ENCODE results near the gene SLC8A1. TPM values are rescaled to one million over a fixed set of nuclear protein-coding genes. Genes with fewer than 3 reads are reported as not detected.

The SLC8A1 gene
- total RNA-seq, 2 experiments from 2014 or later, result 0.47 to 0.59 TPM

DNA sequence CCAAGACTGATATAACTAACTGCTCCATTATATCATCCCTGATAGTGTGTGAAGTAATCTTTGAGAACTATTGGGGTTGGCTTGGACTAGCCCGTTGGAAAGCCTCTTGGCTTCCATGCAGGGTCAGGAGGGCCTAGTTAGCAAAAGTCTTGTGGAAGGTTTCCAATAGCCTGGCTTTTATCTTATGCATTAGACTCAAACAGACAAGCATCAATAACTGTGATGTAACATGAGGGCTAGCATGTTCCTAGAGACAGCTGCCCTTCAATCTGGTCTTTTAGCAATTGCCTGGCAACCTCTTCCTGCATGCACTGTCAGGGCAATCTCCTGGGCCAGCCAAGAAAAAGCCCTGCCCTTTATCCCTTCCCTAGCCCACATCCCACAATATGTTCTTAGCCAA, 18.2 kb downstream of the SLC8A1 start:
- Mint-ChIP-seq H3K9me3 (no peaks in the 10 kb centered on the region), H3K27me3 (no peaks in the 10 kb centered on the region), H3K36me3 (ENCODE audit: low read depth) (no peaks in the 10 kb centered on the region), H3K4me1 (ENCODE audit: low read depth) (no peaks in the 10 kb centered on the region), H3K27ac (no peak overlapping the region), H3K4me3 (no peak overlapping the region)
- TF ChIP-seq, protein P1, sequence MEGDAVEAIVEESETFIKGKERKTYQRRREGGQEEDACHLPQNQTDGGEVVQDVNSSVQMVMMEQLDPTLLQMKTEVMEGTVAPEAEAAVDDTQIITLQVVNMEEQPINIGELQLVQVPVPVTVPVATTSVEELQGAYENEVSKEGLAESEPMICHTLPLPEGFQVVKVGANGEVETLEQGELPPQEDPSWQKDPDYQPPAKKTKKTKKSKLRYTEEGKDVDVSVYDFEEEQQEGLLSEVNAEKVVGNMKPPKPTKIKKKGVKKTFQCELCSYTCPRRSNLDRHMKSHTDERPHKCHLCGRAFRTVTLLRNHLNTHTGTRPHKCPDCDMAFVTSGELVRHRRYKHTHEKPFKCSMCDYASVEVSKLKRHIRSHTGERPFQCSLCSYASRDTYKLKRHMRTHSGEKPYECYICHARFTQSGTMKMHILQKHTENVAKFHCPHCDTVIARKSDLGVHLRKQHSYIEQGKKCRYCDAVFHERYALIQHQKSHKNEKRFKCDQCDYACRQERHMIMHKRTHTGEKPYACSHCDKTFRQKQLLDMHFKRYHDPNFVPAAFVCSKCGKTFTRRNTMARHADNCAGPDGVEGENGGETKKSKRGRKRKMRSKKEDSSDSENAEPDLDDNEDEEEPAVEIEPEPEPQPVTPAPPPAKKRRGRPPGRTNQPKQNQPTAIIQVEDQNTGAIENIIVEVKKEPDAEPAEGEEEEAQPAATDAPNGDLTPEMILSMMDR (IDR thresholded peaks at IDR 0.05), result no peak
- ChIA-PET CTCF (no interaction called here), POLR2A (no interaction called here)
- no peaks in the 10 kb centered on the region for H3K4me1 ChIP-seq (ENCODE audit: insufficient read depth, low read length)
- ATAC-seq (ENCODE audit: poor library complexity), result no peak
- DNase-seq, result no peak
- H3K27ac ChIP-seq (ENCODE audit: low read depth in 1 of 2, low read length in 2 of 2), result no peak overlapping the region
- no peaks in the 10 kb centered on the region for H3K9me3 ChIP-seq (ENCODE audit: control insufficient read depth in 1 of 2, insufficient read depth in 1 of 2, low read length in 2 of 2)
- H3K27me3 ChIP-seq (ENCODE audit: control insufficient read depth in 1 of 2, insufficient read depth in 2 of 2, low read length in 2 of 2), result no peaks in the 10 kb centered on the region
- intact Hi-C loops (cut with DNase I, micrococcal nuclease), result no loop called here
- no peak overlapping the region for H3K4me3 ChIP-seq (ENCODE audit: low read length)
- no peaks in the 10 kb centered on the region for H3K36me3 ChIP-seq (ENCODE audit: insufficient read depth, low read length)

DNA sequence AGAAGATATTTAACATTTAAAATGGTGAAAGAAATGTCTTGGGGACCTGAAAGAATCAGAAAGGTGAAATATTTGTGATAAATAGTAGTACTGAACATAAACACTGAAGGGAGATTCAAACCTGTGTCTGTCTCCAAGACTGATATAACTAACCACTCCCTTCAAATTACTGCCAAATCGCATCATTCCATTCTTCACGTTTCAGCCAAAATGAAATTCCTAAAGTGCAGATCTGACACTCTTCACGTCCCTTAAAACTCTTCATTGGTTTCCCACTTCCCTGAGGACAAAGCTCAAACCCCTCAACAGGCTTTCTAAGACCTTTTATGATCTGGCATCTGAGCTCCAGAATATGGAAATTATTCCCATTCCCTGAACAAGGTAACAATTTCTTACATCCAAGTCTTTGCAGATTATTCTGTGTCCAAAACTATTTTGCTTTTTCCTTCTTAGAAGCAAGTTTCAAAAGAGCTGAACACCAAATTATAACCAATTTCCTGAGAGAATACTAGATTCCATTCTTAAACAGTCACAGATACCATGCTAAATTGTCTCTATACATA, 18.9 kb downstream of the SLC8A1 start:
- Histone ChIP-seq H3K36me3 (ENCODE audit: insufficient read depth, low read length) (no peaks in the 10 kb centered on the region), H3K27ac (ENCODE audit: low read depth in 1 of 2, low read length in 2 of 2) (no peak overlapping the region), H3K27me3 (ENCODE audit: control insufficient read depth in 1 of 2, insufficient read depth in 2 of 2, low read length in 2 of 2) (no peaks in the 10 kb centered on the region), H3K4me1 (ENCODE audit: insufficient read depth, low read length) (no peaks in the 10 kb centered on the region), H3K9me3 (ENCODE audit: control insufficient read depth in 1 of 2, insufficient read depth in 1 of 2, low read length in 2 of 2) (no peaks in the 10 kb centered on the region), H3K4me3 (ENCODE audit: low read length) (no peak overlapping the region)
- CTCF ChIA-PET, result no interaction called here
- no peaks in the 10 kb centered on the region for H3K27me3 Mint-ChIP-seq
- no peak overlapping the region for H3K4me3 Mint-ChIP-seq
- DNase-seq (no peak), ATAC-seq (ENCODE audit: poor library complexity) (no peak)
- POLR2A ChIA-PET, result no interaction called here
- H3K4me1 Mint-ChIP-seq (ENCODE audit: low read depth), result no peaks in the 10 kb centered on the region
- no peaks in the 10 kb centered on the region for H3K36me3 Mint-ChIP-seq (ENCODE audit: low read depth)
- no peaks in the 10 kb centered on the region for H3K9me3 Mint-ChIP-seq
- intact Hi-C loops (cut with DNase I, micrococcal nuclease), result no loop called here
- TF ChIP-seq, protein P1 (IDR thresholded peaks at IDR 0.05), result no peak
- H3K27ac Mint-ChIP-seq, result no peak overlapping the region

DNA sequence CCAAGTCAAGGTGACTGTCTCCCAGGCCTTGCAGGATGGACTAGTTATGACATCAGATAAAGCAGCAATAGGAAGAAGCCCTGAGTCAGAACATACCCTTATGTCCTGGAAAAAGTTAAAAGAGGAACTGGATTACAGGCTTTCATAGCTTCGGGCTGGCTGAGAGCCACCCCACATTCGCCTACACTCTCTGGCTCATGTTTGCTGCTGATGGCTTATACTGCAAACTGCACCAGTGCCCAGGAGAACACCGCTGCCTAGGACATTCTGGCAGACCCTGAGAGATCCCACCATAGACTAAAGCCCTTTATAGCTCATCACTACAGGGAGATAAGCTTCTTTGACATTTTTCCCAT, 20.3 kb downstream of the SLC8A1 start:
- CTCF ChIA-PET, result no interaction called here
- H3K27ac ChIP-seq (ENCODE audit: low read depth in 1 of 2, low read length in 2 of 2), result no peak overlapping the region
- no peak for ATAC-seq (ENCODE audit: poor library complexity)
- H3K9me3 Mint-ChIP-seq, result no peaks in the 10 kb centered on the region
- H3K36me3 ChIP-seq (ENCODE audit: insufficient read depth, low read length), result no peaks in the 10 kb centered on the region
- H3K4me3 ChIP-seq (ENCODE audit: low read length), result no peak overlapping the region
- no peak overlapping the region for H3K4me3 Mint-ChIP-seq
- POLR2A ChIA-PET, result no interaction called here
- H3K9me3 ChIP-seq (ENCODE audit: control insufficient read depth in 1 of 2, insufficient read depth in 1 of 2, low read length in 2 of 2), result no peaks in the 10 kb centered on the region
- no peaks in the 10 kb centered on the region for H3K27me3 ChIP-seq (ENCODE audit: control insufficient read depth in 1 of 2, insufficient read depth in 2 of 2, low read length in 2 of 2)
- H3K36me3 Mint-ChIP-seq (ENCODE audit: low read depth), result no peaks in the 10 kb centered on the region
- H3K4me1 Mint-ChIP-seq (ENCODE audit: low read depth), result no peaks in the 10 kb centered on the region
- TF ChIP-seq, protein P1 (IDR thresholded peaks at IDR 0.05), result no peak
- H3K4me1 ChIP-seq (ENCODE audit: insufficient read depth, low read length), result no peaks in the 10 kb centered on the region
- DNase-seq, result peak in 2 of 14 experiments; percentile 11 to 18
- H3K27me3 Mint-ChIP-seq, result no peaks in the 10 kb centered on the region
- no peak overlapping the region for H3K27ac Mint-ChIP-seq
- intact Hi-C loops (cut with DNase I, micrococcal nuclease), result no loop called here
